Measurements from ENCODE around the gene TBC1D2.

TBC1D2 gene

GRCh38 chr9:98256756-98257155 lies 1.3 kb upstream of the TBC1D2 start:
- no peak for TF ChIP-seq GATA3 (IDR thresholded peaks at IDR 0.05; ENCODE audit: low read depth, low read length)
- TF ChIP-seq GATA2 (IDR thresholded peaks at IDR 0.05; ENCODE audit: low read depth, low read length), result no peak

GRCh38 chr9:98255061-98255577 lies 330 bp downstream of the TBC1D2 start:
- no peak for TF ChIP-seq GATA2 (IDR thresholded peaks at IDR 0.05; ENCODE audit: low read depth, low read length)
- TF ChIP-seq GATA3 (IDR thresholded peaks at IDR 0.05; ENCODE audit: low read depth, low read length), result no peak

- TF ChIP-seq GATA2 (IDR thresholded peaks at IDR 0.05; ENCODE audit: low read depth, low read length) (no peak), GATA3 (IDR thresholded peaks at IDR 0.05; ENCODE audit: low read depth, low read length) (no peak)
Observed at GRCh38 chr9:98254228-98255060, 1.0 kb downstream of the TBC1D2 start.

GRCh38 chr9:98253565-98253964 lies 1.9 kb downstream of the TBC1D2 start:
- no peak for TF ChIP-seq GATA3 (IDR thresholded peaks at IDR 0.05; ENCODE audit: low read depth, low read length)
- TF ChIP-seq GATA2 (IDR thresholded peaks at IDR 0.05; ENCODE audit: low read depth, low read length), result no peak

- TF ChIP-seq GATA3 (IDR thresholded peaks at IDR 0.05; ENCODE audit: low read depth, low read length), result no peak
- no peak for TF ChIP-seq GATA2 (IDR thresholded peaks at IDR 0.05; ENCODE audit: low read depth, low read length)
Observed at GRCh38 chr9:98251551-98251950, 3.9 kb downstream of the TBC1D2 start.

- TF ChIP-seq GATA3 (IDR thresholded peaks at IDR 0.05; ENCODE audit: low read depth, low read length) (no peak), GATA2 (IDR thresholded peaks at IDR 0.05; ENCODE audit: low read depth, low read length) (no peak)
Observed at GRCh38 chr9:98249771-98250170, 5.7 kb downstream of the TBC1D2 start.

GRCh38 chr9:98248737-98249474 lies 6.5 kb downstream of the TBC1D2 start:
- no peak for TF ChIP-seq GATA3 (IDR thresholded peaks at IDR 0.05; ENCODE audit: low read depth, low read length)
- TF ChIP-seq GATA2 (IDR thresholded peaks at IDR 0.05; ENCODE audit: low read depth, low read length), result no peak

GRCh38 chr9:98247831-98248657 lies 7.4 kb downstream of the TBC1D2 start:
- TF ChIP-seq GATA3 (IDR thresholded peaks at IDR 0.05; ENCODE audit: low read depth, low read length) (no peak), GATA2 (IDR thresholded peaks at IDR 0.05; ENCODE audit: low read depth, low read length) (no peak)

- TF ChIP-seq GATA3 (IDR thresholded peaks at IDR 0.05; ENCODE audit: low read depth, low read length), result no peak
- no peak for TF ChIP-seq GATA2 (IDR thresholded peaks at IDR 0.05; ENCODE audit: low read depth, low read length)
Observed at GRCh38 chr9:98242426-98242825, 13.0 kb downstream of the TBC1D2 start.

- TF ChIP-seq GATA3 (IDR thresholded peaks at IDR 0.05; ENCODE audit: low read depth, low read length) (no peak), GATA2 (IDR thresholded peaks at IDR 0.05; ENCODE audit: low read depth, low read length) (no peak)
Observed at GRCh38 chr9:98241357-98242300, 13.8 kb downstream of the TBC1D2 start.

- no peak for TF ChIP-seq GATA2 (IDR thresholded peaks at IDR 0.05; ENCODE audit: low read depth, low read length)
- TF ChIP-seq GATA3 (IDR thresholded peaks at IDR 0.05; ENCODE audit: low read depth, low read length), result no peak
Observed at GRCh38 chr9:98240475-98240874, 15.0 kb downstream of the TBC1D2 start.

GRCh38 chr9:98236901-98237487 lies 18.5 kb downstream of the TBC1D2 start:
- TF ChIP-seq GATA3 (IDR thresholded peaks at IDR 0.05; ENCODE audit: low read depth, low read length) (no peak), GATA2 (IDR thresholded peaks at IDR 0.05; ENCODE audit: low read depth, low read length) (no peak)
